VCaP (cell line): Measurements from ENCODE around the gene TM9SF1.

ENCODE experiments used
- H3K27ac ChIP-seq: fragments of 450-650 bp; 2 replicates; pipeline ENCODE4 v1.5.1; 2017
- TF ChIP-seq, protein P1 (sequence below): fragments of 450-650 bp; conservative IDR thresholded peaks from 2 replicates; pipeline ENCODE4 v1.5.1; 2017; ENCODE audit warnings: mild to moderate bottlenecking, moderate library complexity

Gene TM9SF1

DNA sequence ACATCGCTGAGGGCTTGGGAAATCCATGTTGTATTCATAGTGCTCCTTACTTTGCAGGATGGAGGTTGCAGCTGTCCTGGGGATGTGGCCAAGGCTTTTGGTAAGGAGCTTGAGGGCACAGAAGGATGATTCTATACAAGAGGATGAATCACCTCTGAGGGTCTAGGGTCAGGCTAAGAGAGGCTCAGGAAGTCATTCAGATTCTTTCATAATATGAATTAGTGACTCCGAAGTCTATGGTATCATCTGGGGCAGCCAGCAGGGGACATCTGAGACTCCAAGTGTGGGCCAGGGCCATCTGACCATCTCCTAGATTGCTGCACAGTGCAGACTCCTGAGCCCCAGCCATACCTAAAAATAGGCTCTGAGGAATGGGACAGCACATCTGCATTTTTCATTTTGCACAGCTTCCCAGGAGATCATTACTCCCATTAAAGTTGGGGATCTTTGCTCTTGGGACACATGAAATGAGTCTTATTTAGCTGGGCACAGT lies 42.3 kb upstream of the TM9SF1 start:
- no peak overlapping the region for H3K27ac ChIP-seq
- TF ChIP-seq, protein P1, sequence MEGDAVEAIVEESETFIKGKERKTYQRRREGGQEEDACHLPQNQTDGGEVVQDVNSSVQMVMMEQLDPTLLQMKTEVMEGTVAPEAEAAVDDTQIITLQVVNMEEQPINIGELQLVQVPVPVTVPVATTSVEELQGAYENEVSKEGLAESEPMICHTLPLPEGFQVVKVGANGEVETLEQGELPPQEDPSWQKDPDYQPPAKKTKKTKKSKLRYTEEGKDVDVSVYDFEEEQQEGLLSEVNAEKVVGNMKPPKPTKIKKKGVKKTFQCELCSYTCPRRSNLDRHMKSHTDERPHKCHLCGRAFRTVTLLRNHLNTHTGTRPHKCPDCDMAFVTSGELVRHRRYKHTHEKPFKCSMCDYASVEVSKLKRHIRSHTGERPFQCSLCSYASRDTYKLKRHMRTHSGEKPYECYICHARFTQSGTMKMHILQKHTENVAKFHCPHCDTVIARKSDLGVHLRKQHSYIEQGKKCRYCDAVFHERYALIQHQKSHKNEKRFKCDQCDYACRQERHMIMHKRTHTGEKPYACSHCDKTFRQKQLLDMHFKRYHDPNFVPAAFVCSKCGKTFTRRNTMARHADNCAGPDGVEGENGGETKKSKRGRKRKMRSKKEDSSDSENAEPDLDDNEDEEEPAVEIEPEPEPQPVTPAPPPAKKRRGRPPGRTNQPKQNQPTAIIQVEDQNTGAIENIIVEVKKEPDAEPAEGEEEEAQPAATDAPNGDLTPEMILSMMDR, result no peak

DNA sequence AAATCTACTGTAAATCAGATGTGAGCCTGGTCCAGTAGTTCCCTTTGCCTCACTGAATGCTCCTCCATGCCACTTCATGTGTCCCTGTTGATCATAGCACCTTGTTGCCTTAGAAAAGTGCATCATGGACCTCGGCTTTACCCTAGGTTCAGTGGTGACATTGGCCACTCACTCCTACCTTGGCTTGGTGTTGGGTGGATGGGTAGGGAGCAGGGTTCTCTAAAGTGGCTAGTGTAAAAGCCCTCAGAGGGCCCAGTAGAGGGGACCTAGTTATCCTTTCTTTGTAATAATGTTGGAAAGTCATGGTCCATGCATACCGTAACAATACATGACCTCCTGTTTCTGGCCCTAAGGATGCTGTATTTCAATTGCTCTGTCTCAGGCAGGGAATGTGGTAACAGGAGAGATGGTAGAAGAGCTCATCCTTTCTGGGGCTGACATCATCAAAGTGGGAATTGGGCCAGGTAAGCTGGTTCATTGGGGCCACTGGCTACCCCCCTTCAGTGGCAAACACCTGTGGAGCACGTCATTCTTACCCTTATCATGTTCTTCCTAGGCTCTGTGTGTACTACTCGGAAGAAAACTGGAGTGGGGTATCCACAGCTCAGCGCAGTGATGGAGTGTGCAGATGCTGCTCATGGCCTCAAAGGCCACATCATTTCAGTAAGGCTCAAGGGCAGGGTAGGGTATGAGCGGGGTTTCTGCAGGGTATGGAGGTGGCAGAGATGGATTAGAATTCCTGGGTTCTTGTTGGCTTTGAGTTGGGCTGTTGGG lies 41.6 kb upstream of the TM9SF1 start:
- TF ChIP-seq, protein P1, result no peak

DNA sequence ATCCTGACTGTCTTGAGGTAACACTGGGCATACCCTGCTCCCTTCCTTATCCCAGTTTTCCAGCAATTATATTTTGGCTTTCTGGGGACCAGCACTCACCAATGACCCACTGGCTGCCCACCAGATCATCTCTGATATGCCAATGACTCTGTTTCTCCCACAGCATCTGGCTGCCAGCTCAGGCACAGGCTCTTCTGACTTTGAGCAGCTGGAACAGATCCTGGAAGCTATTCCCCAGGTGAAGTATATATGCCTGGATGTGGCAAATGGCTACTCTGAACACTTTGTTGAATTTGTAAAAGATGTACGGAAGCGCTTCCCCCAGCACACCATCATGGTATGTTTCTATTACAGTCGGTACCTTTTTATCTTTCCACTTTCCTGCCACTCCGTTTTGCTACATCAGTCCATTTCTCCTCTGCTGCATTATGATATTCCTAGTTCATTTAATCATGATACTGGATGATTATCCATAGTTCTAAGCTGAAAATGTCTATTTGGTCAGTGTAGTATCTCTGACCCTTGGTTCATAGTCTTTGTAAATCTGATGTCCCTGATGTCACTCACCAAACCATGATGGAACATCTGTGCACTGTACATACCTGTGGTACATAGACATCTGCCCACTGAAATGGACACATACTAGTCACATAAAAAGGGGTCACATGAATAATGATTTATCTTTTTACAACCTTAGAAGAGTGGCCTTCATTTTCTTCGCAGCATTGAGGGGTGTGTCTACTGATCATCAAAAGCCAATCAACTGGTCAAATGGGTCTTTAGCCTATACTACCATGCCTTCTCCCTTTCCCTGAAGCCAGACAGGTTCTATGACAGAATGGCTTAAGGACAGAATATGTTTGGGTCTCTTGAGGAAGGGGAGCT lies 40.8 kb upstream of the TM9SF1 start:
- no peak overlapping the region for H3K27ac ChIP-seq
- TF ChIP-seq, protein P1, result no peak

More for the DNA sequence above, 41.6 kb upstream of the TM9SF1 start:
- H3K27ac ChIP-seq, result no peak overlapping the region

DNA sequence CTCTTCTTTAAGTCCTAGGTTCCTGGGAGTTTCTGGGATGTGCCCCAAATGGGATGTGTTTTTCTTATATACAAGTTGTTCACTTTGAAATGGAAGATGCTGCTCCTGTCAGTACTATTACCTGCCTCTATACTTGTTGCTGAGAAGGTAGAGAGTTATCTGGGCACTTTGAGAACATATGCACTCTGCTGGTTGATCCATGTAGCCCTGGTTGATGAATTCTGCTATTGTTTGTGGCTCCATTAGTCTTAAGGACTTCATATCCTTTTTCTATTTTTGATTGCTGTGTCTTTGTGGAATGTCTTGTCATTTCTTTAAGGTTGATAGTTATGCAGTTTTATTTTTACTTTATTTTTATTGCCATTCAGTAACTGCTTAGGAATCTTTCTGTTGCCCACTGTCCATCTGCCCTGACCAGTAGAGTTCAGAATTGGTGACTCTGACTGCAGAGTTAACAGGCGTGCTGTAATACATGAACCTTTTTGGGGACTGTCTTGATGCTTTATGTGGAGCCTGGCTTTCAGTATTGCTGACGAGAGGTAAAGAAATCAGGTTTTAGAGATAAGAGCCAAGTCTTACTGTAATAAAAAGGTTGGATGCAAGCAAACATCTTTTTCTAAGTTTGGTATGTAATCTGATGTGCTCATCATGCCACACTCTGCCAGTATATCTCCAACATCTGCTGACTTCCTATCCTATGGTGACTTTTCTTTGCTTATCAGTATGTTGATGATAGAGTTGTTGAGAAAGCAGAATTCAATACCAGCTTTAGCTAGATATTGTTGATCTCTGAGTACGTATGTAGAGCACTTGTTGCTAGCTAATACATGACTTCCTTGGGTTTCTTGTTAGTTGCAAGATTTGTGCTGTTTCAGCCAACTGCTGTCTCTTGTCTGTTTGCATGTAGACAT lies 39.1 kb upstream of the TM9SF1 start:
- TF ChIP-seq, protein P1, result no peak
- H3K27ac ChIP-seq, result no peak overlapping the region; the same call in 1 of the 2 replicates

DNA sequence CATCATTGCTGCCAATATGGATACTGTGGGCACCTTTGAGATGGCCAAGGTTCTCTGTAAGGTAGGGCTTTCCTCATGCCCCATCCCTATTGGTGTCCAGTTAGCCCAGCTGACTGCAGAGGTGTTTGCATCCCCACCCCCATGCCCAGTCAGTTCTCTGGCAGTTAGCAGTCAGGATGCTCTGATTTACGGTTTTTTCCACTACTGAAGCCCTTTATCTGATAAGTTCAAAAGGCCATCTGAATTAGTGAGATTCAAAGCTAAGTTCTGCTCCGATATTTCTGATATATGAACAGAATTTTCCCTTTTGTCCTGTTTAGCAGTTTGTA lies 38.3 kb upstream of the TM9SF1 start:
- peak overlapping the region; percentile 85 for H3K27ac ChIP-seq
- TF ChIP-seq, protein P1, result no peak

DNA sequence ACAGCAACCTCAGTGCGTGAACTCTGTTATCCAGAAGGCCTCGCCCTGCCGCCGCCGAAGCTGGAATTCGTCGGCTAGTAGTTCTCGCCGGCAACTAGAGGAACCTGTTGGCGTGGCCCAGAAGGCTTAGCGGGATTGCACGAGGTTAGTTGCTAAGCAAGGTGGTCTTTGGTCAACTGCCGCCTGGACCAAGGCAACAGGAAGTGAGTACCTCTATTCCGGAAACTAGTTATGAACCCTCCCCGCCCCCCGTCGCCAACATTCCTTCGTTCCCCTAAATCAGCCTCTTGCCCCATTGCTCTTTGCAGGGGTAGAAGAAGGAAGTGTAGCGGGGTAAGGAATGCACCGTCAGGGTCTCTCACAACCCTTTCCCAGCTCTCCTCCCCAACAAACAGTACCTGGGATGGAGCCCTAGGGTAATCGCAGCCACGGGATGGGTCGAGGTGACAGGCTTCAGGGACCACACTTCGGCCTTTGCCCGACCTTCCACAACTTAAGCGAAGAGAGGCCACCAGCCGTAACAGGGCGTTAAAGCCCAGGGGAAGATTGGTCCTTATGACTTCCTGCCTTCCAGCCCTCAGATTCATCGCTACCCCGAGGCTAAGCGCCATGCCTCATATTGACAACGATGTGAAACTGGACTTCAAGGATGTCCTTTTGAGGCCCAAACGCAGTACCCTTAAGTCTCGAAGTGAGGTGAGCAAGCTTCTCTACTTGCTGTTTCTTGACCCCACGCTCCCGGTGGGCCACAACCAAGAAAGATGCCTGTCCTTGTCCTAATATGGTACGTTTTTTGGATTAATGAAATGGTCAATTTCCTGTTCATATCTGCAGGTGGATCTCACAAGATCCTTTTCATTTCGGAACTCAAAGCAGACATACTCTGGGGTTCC lies 37.6 kb upstream of the TM9SF1 start, which contains the start of gene GMPR2:
TSS of gene GMPR2 (plus strand) at position 285 of the 893 bp plus-strand sequence. CDS start at position 610, 325 bp downstream.
- peak within 1 kb of the TSS; percentile 85 for H3K27ac ChIP-seq
- TF ChIP-seq, protein P1, result no peak
